ENCODE data around the gene MEX3A. TPM values are rescaled to one million over a fixed set of nuclear protein-coding genes. Genes with fewer than 3 reads are reported as not detected.

The MEX3A gene
- polyA plus RNA-seq, 2 of the 4 experiments (the other 2 are of a cell fraction): 1.8 to 4.9 TPM

DNA sequence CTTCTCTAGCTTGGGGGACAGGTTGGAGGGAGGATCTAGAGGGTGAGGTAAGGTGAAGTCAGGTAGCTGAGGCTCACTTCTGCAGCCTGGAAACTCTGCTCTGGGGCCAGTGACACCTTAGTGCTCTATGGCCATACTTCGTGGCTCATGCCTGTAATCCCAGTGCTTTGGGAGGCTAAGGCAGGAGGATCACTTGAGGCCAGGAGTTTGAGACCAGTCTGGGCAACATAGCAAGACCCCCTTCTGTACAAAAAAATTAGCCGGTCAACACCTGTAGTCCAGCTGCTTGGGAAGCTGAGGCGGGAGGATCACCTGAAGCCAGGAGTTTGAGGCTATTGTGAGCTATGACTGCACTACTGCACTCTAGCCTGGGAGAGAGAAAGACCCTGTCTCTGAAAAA is 38.1 kb upstream of the MEX3A start:
- peak overlapping the region; percentile 91 for H3K4me2 ChIP-seq
- POLR2A ChIA-PET: interaction anchor here (1.7 kb wide), 1 partner anchor 14 kb away, joined by 7 read pairs; no protein-coding TSS in a partner anchor
- WGBS (ENCODE audit: missing lambda C conversion rate): 83% methylated on average over 3 of the region's 3 CpGs
- peak overlapping the region; percentile 95 to 98 for H3K27ac ChIP-seq
- peaks cover 86% of the 10 kb centered on the region for H3K4me1 ChIP-seq
- no peak overlapping the region for H3K4me3 ChIP-seq
- TF ChIP-seq ZC3H11A (IDR thresholded peaks at IDR 0.05): no peak
- TF ChIP-seq, protein P1, sequence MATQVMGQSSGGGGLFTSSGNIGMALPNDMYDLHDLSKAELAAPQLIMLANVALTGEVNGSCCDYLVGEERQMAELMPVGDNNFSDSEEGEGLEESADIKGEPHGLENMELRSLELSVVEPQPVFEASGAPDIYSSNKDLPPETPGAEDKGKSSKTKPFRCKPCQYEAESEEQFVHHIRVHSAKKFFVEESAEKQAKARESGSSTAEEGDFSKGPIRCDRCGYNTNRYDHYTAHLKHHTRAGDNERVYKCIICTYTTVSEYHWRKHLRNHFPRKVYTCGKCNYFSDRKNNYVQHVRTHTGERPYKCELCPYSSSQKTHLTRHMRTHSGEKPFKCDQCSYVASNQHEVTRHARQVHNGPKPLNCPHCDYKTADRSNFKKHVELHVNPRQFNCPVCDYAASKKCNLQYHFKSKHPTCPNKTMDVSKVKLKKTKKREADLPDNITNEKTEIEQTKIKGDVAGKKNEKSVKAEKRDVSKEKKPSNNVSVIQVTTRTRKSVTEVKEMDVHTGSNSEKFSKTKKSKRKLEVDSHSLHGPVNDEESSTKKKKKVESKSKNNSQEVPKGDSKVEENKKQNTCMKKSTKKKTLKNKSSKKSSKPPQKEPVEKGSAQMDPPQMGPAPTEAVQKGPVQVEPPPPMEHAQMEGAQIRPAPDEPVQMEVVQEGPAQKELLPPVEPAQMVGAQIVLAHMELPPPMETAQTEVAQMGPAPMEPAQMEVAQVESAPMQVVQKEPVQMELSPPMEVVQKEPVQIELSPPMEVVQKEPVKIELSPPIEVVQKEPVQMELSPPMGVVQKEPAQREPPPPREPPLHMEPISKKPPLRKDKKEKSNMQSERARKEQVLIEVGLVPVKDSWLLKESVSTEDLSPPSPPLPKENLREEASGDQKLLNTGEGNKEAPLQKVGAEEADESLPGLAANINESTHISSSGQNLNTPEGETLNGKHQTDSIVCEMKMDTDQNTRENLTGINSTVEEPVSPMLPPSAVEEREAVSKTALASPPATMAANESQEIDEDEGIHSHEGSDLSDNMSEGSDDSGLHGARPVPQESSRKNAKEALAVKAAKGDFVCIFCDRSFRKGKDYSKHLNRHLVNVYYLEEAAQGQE (IDR thresholded peaks at IDR 0.05): no peak
- no peak for TF ChIP-seq FOSL2 (IDR thresholded peaks at IDR 0.05)
- TF ChIP-seq FOSL2 (CRISPR knock-in tag; IDR thresholded peaks at IDR 0.05): no peak
- TF ChIP-seq CEBPB (IDR thresholded peaks at IDR 0.05): no peak
- TF ChIP-seq, protein P2, sequence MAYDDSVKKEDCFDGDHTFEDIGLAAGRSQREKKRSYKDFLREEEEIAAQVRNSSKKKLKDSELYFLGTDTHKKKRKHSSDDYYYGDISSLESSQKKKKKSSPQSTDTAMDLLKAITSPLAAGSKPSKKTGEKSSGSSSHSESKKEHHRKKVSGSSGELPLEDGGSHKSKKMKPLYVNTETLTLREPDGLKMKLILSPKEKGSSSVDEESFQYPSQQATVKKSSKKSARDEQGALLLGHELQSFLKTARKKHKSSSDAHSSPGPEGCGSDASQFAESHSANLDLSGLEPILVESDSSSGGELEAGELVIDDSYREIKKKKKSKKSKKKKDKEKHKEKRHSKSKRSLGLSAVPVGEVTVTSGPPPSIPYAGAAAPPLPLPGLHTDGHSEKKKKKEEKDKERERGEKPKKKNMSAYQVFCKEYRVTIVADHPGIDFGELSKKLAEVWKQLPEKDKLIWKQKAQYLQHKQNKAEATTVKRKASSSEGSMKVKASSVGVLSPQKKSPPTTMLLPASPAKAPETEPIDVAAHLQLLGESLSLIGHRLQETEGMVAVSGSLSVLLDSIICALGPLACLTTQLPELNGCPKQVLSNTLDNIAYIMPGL (CRISPR knock-in tag; IDR thresholded peaks at IDR 0.05; ENCODE audit: borderline replicate concordance): no peak
- TF ChIP-seq KDM1A (IDR thresholded peaks at IDR 0.05; ENCODE audit: low read depth): no peak
- no peak for TF ChIP-seq HEYL (CRISPR knock-in tag; IDR thresholded peaks at IDR 0.05)
- no peak for TF ChIP-seq CHD2 (IDR thresholded peaks at IDR 0.05; ENCODE audit: low read length, partially characterized antibody)
- no peak for TF ChIP-seq KDM5A (IDR thresholded peaks at IDR 0.05)
- TF ChIP-seq SMC3 (IDR thresholded peaks at IDR 0.05): no peak
- no peak for TF ChIP-seq CBX2 (IDR thresholded peaks at IDR 0.05; ENCODE audit: borderline replicate concordance, low read depth)
- H3K9me3 ChIP-seq: no peaks in the 10 kb centered on the region
- FAIRE-seq: no peak
- CTCF ChIA-PET: interaction anchor here (14.1 to 54.8 kb wide), 2 partner anchors 9 to 24 kb away, joined by 313 to 2239 read pairs; partner anchors contain the start of gene MEX3A
- DNase-seq (ENCODE audit: low read depth in 1 of 2, low spot score in 1 of 2): no peak
- no peak for ATAC-seq

DNA sequence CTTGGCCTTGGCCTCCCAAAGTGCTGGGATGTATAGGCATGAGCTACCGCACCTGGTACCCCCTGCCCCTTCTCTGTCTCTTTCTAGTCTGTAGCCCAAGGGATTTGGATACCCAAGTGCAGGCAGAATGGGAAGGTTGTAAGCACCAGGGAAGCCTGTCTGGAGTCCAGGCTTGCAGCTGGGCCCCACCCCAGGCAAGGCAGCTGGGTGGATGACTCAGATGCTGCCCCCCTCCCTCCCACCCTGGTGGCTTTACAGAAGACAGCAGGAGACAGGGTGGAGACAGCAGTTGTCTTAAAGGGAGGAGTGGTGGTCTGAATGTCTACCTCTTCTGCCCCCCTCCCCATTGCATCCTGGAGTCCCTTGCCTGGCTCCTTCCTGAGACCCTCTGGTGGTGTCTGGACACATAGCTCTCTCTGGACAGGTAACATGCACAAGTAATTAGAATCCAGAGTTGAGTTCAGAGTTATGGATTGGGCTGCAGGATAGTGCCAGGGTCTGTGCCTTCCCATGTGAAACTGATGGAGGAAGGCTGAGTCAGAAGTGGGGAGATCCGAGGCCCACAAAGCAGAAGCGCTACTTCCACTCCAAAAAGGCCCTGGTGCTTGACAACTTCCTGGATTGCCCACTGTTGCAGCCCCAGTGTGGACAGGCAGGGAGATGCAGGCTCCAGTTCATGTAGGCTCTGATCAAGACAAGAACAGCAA is 37.4 kb upstream of the MEX3A start:
- WGBS (ENCODE audit: missing lambda C conversion rate): 34% methylated on average over 3 of the region's 3 CpGs
- ChIA-PET CTCF (interaction anchor here (14.1 to 54.8 kb wide), 2 partner anchors 10 to 24 kb away, joined by 313 to 2239 read pairs; partner anchors contain the start of gene MEX3A), POLR2A (interaction anchor here (1.1 to 1.7 kb wide), 2 partner anchors 10 to 13 kb away, joined by 4 to 7 read pairs; no protein-coding TSS in a partner anchor)
- FAIRE-seq: no peak
- peaks cover 79% of the 10 kb centered on the region for H3K4me1 ChIP-seq
- H3K4me2 ChIP-seq: peak overlapping the region; percentile 91
- no peaks in the 10 kb centered on the region for H3K9me3 ChIP-seq
- H3K27ac ChIP-seq: peak overlapping the region; percentile 95 to 98
- TF ChIP-seq RNF2 (IDR thresholded peaks at IDR 0.05; ENCODE audit: borderline replicate concordance, low read depth) (no peak), FOSL2 (IDR thresholded peaks at IDR 0.05) (0 out of 2 replicates have a peak, but pooled peaks have one; percentile 33), FOSL2 (CRISPR knock-in tag; IDR thresholded peaks at IDR 0.05) (peak; percentile 22), CHD4 (IDR thresholded peaks at IDR 0.05; ENCODE audit: borderline replicate concordance) (no peak), POLR2A (IDR thresholded peaks at IDR 0.05; ENCODE audit: low read length) (no peak), NR3C1 (IDR thresholded peaks at IDR 0.05) (no peak), EHMT2 (IDR thresholded peaks at IDR 0.05; ENCODE audit: low read depth) (no peak)
- TF ChIP-seq, protein P3, sequence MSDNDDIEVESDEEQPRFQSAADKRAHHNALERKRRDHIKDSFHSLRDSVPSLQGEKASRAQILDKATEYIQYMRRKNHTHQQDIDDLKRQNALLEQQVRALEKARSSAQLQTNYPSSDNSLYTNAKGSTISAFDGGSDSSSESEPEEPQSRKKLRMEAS (IDR thresholded peaks at IDR 0.05): no peak
- TF ChIP-seq, protein P4, sequence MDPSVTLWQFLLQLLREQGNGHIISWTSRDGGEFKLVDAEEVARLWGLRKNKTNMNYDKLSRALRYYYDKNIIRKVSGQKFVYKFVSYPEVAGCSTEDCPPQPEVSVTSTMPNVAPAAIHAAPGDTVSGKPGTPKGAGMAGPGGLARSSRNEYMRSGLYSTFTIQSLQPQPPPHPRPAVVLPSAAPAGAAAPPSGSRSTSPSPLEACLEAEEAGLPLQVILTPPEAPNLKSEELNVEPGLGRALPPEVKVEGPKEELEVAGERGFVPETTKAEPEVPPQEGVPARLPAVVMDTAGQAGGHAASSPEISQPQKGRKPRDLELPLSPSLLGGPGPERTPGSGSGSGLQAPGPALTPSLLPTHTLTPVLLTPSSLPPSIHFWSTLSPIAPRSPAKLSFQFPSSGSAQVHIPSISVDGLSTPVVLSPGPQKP (IDR thresholded peaks at IDR 0.05; ENCODE audit: low read depth, low read length): no peak
- no peak for DNase-seq (ENCODE audit: low read depth in 1 of 2, low spot score in 1 of 2)
- peak overlapping the region; percentile 16; the same call in 2 of the 3 replicates for H3K4me3 ChIP-seq
- ATAC-seq: no peak

Measured in A549 (cell line).